Coronary artery (tissue), 2 donors: Measurements from ENCODE around the gene CLASP2.
A peak's percentile ranks its signal among the peaks of the same experiment; 100 is the strongest.

ENCODE experiments used
- DNase-seq: peaks from one replicate; pipeline ENCODE4 v3.0.0-alpha.2; 2017; ENCODE audit warnings: low spot score
- H3K27ac ChIP-seq, 2 donors: fragments of 200-600 bp; sonication (generic); one replicate each; pipeline ENCODE4 v1.5.1; 2016 to 2019
- H3K4me3 ChIP-seq: fragments of 200-600 bp; sonication (generic); 2 replicates; pipeline ENCODE4 v1.5.1; 2016; ENCODE audit warnings: mild to moderate bottlenecking, moderate library complexity
- CTCF ChIP-seq: fragments of 200-600 bp; sonication (generic); IDR thresholded peaks from one replicate; pipeline ENCODE4 v1.5.1; 2019; ENCODE audit warnings: antibody characterized with exemption

Gene CLASP2

GRCh38 chr3:33642806-33643205 lies 75.2 kb downstream of the CLASP2 start:
- Histone ChIP-seq H3K27ac (no peak overlapping the region), H3K4me3 (no peak overlapping the region)
- no peak for TF ChIP-seq CTCF
- DNase-seq: no peak

- TF ChIP-seq CTCF: no peak
- no peak for DNase-seq
- Histone ChIP-seq H3K27ac (no peak overlapping the region), H3K4me3 (no peak overlapping the region)
Measured at GRCh38 chr3:33639889-33640288, 78.2 kb downstream of the CLASP2 start.

DNA sequence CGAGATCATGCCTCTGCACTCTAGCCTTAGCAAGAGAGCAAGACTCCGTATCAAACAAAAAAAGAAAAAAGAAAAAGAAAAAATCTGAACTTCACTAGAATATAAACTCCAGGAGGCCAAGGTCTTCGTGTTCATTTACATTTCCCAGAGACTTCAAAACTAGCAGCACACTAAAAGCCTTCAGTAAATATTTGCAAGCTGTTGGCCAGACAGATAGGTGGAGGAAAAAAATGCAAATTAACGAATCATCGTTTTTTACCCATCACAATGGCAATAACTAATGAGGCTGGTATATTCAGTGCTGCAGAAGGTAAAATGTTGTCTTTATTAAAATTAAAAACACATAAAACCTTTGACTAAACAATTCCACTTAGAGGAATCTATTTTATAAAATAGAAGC lies 80.6 kb downstream of the CLASP2 start:
- H3K27ac ChIP-seq: no peak overlapping the region
- no peak for TF ChIP-seq CTCF
- no peak for DNase-seq
- H3K4me3 ChIP-seq: no peak overlapping the region

GRCh38 chr3:33636125-33636850 lies 81.8 kb downstream of the CLASP2 start:
- DNase-seq: no peak
- TF ChIP-seq CTCF: peak; percentile 65
- Histone ChIP-seq H3K27ac (no peak overlapping the region), H3K4me3 (no peak overlapping the region)

DNA sequence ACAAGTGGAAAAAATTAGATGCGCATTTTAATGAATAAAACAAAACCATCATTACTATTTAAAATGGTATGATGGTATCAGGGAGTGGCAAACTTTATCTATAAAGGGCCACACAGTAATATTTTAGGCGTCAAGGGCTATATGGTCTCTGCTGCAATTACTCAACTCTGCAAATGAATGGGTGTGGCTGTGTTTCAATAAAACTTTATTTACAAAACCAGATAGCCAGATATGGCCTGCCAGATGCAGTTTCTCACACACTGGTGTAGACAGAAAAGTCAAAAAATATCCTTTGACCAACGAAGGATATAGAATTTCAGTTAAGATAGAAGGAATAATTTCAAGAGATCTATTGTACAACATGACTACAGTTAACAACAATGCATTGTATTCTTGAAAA lies 83.8 kb downstream of the CLASP2 start:
- Histone ChIP-seq H3K4me3 (no peak overlapping the region), H3K27ac (no peak overlapping the region)
- no peak for DNase-seq
- no peak for TF ChIP-seq CTCF

DNA sequence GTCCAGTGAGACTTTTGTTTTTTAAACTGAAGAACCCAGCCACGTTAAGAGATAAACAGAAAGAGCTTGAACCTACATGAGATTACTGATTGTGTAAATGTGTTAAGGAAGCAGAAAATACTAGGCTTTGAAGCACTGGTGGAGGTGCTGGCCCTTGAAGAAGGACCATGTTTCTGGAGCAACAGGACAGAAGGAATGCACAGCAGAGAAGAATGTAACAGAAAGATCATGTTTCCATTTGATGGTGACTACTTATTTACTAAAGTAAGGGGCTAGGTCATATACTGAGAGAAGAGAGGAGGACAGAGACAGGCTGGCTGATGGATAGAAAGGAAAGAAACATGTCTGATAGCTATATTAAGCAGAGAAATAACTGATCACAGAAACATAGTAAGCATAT lies 88.8 kb downstream of the CLASP2 start:
- no peak overlapping the region for H3K27ac ChIP-seq
- no peak overlapping the region for H3K4me3 ChIP-seq
- TF ChIP-seq CTCF: no peak
- DNase-seq: no peak

DNA sequence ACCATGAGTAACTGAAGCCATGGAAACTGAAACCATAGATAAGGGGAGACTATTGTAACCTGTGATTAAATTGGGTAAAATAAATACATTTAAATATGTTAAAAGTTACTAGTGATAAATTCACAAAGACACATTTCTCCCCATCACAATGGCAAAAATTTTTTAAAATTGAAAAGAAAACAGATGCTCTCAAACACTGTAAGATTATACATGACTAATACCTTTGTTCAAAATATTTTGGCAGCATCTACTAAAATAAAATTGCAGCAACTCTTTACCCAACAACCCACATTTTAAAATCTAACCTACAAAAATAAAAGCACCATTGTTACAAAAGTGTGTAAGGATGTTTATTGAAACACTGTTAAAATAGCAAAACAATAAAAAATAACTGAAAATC lies 93.3 kb downstream of the CLASP2 start:
- Histone ChIP-seq H3K4me3 (no peak overlapping the region), H3K27ac (no peak overlapping the region)
- no peak for DNase-seq
- TF ChIP-seq CTCF: no peak
